ENCODE measurements around the gene ANKHD1. TPM values are rescaled to one million over a fixed set of nuclear protein-coding genes. Genes with fewer than 3 reads are reported as not detected.
"Not testable (repeated sequence)": the region's sequence is repeated elsewhere in the genome, so short reads cannot be mapped to it uniquely, and the experiment has no call there.

ANKHD1 gene
- total RNA-seq, 2 donors from 2014 or later = 118 to 140 TPM

DNA sequence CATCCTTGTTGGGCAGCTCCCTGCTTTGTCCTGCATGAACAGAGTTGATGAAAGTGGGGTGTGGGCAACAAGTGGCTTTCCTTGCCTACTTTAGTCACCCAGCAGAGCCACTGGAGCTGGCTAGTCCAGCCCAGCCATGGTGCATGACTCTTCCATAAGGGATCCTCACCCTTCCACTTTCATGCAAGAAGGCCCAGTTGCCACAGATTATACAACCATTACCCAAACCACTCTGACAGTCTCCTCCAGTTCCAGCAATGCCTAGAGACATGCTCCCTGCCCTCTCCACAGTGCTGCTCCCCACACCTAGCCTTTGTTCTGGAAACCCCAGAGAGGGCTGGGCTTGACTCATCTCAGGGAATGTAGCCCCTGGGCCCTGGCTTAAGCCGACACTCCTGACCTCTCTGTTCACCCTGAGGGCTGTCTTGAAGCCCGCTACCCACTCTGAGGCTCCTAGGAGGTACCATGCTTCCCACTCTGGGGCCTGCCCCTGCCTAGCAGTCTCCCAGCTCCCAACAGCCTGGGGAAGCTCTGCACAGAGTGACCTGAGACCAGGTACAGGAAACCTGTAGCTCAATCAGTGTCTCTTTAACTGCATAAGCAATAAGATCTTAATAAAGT is 166.9 kb downstream of the ANKHD1 start:
- DNase-seq = no peak
- intact Hi-C loops (cut with DNase I, micrococcal nuclease) = no loop called here
- ATAC-seq = no peak

DNA sequence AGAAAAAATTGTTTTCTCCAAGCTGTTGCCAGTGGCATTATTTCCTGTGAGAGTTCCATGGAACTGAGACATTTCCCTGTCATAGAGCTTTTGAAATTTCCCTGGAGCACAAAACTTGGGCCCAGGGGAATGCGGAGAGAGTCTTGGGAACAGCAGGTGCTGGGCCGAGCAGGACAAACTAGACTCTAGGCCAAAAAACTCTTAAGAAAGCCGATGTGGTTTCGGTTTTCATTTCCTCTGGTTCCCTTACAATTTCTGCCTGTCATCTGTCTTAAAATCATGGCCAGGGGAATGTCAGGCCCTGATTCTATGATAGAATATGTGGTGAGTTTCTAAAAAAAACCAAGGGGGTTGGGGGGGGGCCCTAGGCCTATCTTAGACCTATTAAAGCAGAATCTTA is 167.6 kb downstream of the ANKHD1 start:
- intact Hi-C loops (cut with DNase I, micrococcal nuclease) = no loop called here
- ATAC-seq (no peak), DNase-seq (no peak)

DNA sequence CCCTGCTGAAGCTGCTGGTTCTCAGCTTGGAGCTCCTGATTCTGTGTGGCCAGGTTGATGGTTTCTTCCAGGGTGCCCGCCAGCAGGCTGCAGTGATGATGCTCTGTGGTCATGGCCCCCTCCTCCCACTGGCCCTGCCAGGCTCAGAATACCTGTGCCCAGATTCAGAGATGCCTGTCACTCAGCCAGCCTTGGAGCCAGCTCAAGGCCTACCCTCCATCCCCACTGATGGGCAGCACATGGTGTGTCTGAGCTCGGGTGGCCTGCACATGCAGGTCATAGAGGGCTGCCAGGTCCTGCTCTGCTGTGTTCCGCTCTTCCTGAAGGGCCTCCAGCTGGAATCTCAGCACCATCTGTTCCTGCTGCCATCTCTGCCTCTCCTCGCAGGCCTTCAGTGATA is 168.4 kb downstream of the ANKHD1 start:
- ATAC-seq = no peak
- no peak for DNase-seq
- intact Hi-C loops (cut with DNase I, micrococcal nuclease) = loop anchor here (10.0 kb wide), 1 partner anchor 65 kb away; the partner anchor contains the start of genes CD14 (in 2 of the 2) and TMCO6 (in 2 of the 2)

DNA sequence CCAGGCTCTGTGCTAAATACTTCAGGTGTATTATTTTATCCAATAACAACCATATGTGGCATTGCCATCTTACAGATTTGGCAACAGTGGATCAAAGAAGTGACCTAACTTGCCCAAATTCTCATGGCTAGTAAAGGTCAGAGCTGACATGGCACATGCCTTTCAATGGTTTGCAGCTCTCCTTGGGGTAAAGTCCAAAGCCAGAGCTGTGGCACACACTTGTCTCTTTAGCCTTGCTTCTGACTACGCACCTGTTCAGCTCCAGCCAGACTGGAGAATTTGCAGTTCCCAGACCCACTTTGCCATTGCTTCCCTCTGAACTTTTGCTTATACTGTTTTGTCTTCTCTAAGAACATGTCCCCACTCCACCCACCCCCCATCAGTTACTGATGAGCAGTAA is 168.9 kb downstream of the ANKHD1 start:
- DNase-seq (no peak), ATAC-seq (no peak)
- intact Hi-C loops (cut with DNase I, micrococcal nuclease) = loop anchor here (10.0 kb wide), 1 partner anchor 64 kb away; the partner anchor contains the start of genes CD14 (in 2 of the 2) and TMCO6 (in 2 of the 2)

DNA sequence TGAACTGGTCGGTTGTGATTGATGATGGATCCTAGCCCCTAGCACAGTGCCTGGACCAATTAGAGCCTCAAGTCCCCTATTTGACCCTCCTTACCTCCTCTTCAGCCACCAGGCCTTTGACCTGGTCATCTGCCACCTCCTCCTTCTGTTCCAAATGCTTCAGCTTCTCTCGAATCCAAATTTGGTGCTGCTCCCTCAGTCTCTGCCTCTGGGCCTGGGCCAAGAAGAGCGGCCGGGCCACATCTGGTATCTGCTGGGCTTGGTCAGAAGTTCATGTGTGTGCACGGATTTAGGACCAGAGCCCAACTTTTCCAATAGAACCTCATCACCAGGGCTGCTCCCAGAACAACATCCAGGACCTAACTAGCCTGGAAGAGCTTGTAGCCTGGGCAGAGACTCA is 169.5 kb downstream of the ANKHD1 start:
- ATAC-seq (no peak), DNase-seq (no peak)
- intact Hi-C loops (cut with DNase I, micrococcal nuclease) = loop anchor here (10.0 kb wide), 1 partner anchor 64 kb away; the partner anchor contains the start of genes CD14 (in 2 of the 2) and TMCO6 (in 2 of the 2)

DNA sequence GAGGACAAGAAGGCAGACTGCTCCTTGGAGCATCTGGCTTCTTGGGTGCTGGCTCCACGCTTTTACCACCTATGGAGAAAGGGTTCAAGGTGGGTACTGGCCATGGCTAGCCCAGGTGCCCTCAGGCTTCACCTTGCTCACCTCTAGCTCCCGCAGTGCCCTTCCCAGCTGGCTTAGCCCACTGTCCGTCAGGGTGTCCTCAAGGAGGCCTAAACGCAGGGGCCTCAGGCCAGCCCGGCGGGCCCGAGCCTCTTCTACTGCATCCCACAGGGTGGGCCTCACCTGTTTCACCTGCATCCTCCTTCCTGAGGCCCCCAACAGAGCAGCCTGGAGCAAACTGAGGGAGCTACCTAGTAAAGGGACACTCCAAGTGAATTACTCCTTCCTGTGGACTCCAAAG is 172.1 kb downstream of the ANKHD1 start:
- DNase-seq (no peak), ATAC-seq (no peak)
- intact Hi-C loops (cut with DNase I, micrococcal nuclease) = loop anchor here (10.0 kb wide), 1 partner anchor 61 kb away; the partner anchor contains the start of genes CD14 (in 2 of the 2) and TMCO6 (in 2 of the 2)

DNA sequence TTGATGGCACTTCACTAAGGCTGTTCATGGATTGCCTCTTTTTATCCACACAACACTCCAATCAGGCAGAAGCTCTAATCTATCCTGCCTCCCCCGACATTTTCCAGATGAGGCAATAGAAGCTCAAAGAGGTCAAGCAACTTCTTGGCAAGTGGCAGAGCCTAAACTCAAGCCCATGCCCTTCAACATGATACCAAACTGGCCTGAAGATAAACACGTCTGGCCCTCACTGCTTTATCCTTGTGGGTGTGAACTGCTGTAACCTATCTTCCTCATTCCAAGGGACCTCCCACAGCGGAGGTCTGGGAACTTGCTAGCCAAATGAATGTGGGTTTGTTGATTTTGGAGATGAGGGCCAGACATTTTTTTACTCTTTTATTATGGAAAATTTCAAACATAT is 172.5 kb downstream of the ANKHD1 start:
- no peak for DNase-seq

DNA sequence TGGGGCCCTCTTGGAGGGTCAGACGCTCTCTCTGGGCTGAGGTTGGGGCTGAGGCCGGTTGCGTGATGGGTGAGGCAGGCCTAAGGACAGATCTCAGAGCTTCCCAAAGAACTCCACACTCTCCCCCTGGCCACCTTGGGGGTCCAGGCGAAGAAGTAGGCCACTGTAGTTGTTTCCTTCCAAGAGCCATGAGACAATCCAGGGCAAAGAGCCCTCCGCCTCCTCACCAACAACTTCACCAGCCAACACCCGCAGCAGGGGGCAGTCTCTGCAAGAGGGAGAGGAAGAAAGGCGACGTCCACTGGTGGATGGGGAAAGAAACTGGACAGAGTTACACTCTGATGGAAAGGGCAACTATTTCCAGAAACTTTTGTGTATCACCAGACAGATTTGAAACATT is 173.7 kb downstream of the ANKHD1 start:
- peak; percentile 67 to 76 for DNase-seq
- peak; percentile 89 for ATAC-seq
- intact Hi-C loops (cut with DNase I, micrococcal nuclease) = loop anchor here (10.0 kb wide), 1 partner anchor 59 kb away; the partner anchor contains the start of genes CD14 (in 2 of the 2) and TMCO6 (in 2 of the 2)

More for the DNA sequence above, 172.5 kb downstream of the ANKHD1 start:
- peak; percentile 44 for ATAC-seq
- intact Hi-C loops (cut with DNase I, micrococcal nuclease) = loop anchor here (10.0 kb wide), 1 partner anchor 61 kb away; the partner anchor contains the start of genes CD14 (in 2 of the 2) and TMCO6 (in 2 of the 2)

DNA sequence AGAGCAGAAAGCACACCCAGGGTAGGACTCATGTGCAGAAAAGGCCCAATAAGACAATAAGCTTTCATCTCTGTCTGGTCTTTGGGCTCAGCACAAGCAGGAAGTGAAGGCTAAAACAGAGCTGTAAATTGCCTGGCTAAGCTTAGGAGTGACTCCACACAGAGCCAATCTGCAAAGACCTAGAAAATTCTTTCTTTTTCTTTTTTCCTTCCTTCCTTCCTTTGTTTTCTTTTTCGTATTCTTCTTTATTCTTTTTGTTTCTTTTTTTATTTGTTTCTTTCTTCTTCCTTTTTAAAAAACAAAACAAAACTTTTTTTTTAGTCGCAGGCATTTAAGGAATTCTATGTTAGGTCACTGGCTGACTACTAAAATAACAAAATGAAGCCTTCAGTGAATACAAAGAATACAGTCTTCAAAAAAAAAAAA is 175.2 kb downstream of the ANKHD1 start:
- ATAC-seq (peak; percentile 80), DNase-seq (no peak)
- intact Hi-C loops (cut with DNase I, micrococcal nuclease) = loop anchor here (10.0 kb wide), 1 partner anchor 58 kb away; the partner anchor contains the start of genes CD14 (in 2 of the 2) and TMCO6 (in 2 of the 2)

DNA sequence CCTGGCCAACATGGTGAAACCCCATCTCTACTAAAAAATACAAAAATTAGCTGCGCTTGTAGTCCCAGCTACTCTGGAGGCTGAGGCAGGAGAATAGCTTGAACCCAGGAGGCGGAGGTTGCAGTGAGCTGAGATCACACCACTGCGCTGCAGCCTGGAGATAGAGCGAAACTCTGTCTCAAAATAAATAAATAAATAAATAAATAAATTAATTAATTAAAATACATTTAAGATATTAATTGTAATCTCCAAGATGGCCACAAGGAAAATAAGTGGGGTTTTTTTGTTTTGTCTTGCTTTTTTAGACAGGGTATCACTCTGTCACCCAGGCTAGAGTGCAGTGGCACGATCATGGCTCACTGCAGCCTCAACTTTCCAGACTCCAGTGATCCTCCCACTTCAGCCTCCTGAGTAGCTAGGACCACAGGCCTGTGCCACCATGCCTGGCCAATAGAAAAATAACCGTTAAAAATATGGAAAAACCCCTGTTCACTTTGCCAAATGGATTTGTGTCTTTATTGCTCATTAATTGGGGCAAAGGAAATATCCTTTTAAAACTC is 177.6 kb downstream of the ANKHD1 start:
- not testable (repeated sequence) for ATAC-seq

DNA sequence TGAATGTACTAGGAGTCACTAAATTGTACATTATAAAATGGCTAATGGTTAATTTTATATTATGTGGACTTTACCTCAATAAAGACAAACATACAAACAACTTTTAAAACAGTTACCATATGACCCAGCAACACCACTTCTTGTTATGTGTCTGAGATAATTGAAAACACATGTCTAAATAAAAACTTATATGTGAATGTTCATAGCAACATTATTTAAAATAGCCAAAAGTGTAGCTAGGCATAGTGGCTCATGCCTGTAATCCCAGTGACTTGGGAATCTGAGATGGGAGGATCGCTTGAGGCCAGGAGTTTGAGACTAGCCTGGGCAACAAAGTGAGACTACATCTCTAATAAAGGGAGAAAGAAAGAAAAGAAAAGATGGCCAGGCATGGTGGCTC is 185.9 kb downstream of the ANKHD1 start:
- intact Hi-C loops (cut with DNase I, micrococcal nuclease) = no loop called here
- no peak for DNase-seq
- ATAC-seq = peak; percentile 85

More for the DNA sequence above, 177.6 kb downstream of the ANKHD1 start:
- intact Hi-C loops (cut with DNase I, micrococcal nuclease) = loop anchor here (10.0 kb wide), 1 partner anchor 56 kb away; the partner anchor contains the start of genes CD14 (in 2 of the 2) and TMCO6 (in 2 of the 2)
- DNase-seq = not testable (repeated sequence)

DNA sequence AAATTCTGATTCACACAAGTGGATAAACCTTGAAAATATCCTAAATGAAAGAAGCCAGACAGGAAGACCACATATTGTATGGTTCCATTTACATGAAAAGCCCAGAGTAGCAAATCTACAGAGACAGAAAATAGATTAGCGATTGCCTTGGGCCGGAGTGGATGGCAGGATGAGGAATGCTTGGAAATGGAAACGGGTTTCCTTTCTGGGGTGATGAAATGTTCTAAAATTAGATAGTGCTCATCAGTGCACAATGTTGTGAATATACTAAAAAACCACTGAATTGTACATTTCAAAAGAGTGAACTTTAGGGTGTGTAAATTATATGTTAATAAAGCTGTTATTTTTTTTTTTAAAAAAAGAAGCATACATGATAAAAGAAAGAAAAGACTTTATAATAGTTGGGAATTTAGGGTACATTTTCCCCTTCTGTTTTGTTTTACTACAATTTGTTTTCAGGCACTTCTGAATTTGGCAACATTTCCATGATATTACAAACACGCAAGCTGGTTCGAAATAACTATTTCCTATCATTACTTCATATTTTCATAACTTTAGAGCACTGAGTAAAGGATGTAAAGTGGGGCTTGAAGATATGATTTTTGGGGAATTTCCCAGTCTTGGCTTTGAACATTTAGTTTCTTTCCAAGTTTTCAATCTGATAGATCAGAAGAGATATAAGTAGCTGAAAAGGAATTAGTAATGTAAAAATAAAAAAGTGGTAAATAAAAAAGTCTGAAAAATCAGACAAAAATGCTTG is 186.9 kb downstream of the ANKHD1 start:
- DNase-seq = no peak
- ATAC-seq = no peak
- intact Hi-C loops (cut with DNase I, micrococcal nuclease) = no loop called here

Small RNA genes lying within 50 kb of the gene (microRNA-seq; reads per million reads assigned to microRNA genes)
- 0 reads per million in 2 donors for gene MIR6831

Other genes with a start within 250 kb of the ANKHD1 start
- gene CYSTM1, start 226.6 kb upstream of the ANKHD1 start, total RNA-seq = 100 to 1,000 TPM; 162 to 163 TPM
- gene PFDN1, start 98.7 kb upstream of the ANKHD1 start, total RNA-seq = 10 to 100 TPM; 37.2 TPM
- 10 to 100 TPM; 11.4 to 11.9 TPM for gene HBEGF, start 55.2 kb upstream of the ANKHD1 start, total RNA-seq
- gene SLC4A9, start 41.6 kb upstream of the ANKHD1 start, total RNA-seq = under 1 TPM; 0.31 to 0.42 TPM
- 10 to 100 TPM; 27.2 to 32.9 TPM for gene EIF4EBP3, start 145.8 kb downstream of the ANKHD1 start, total RNA-seq
- 10 to 100 TPM; 25.1 to 39.0 TPM for gene SRA1, start 155.6 kb downstream of the ANKHD1 start, total RNA-seq
- 10 to 100 TPM; 19.6 to 26.5 TPM for gene APBB3, start 162.8 kb downstream of the ANKHD1 start, total RNA-seq
- gene SLC35A4, start 163.0 kb downstream of the ANKHD1 start, total RNA-seq = 100 to 1,000 TPM in 1 of 2 donors, 10 to 100 TPM in 1; 89.7 to 121 TPM
- gene CD14, start 231.3 kb downstream of the ANKHD1 start, total RNA-seq = 10 to 100 TPM; 35.5 to 65.7 TPM
- gene TMCO6, start 237.6 kb downstream of the ANKHD1 start, total RNA-seq = 10 to 100 TPM; 11.4 to 16.1 TPM
- 10 to 100 TPM; 88.1 to 89.3 TPM for gene NDUFA2, start 245.8 kb downstream of the ANKHD1 start, total RNA-seq
- gene IK, start 246.0 kb downstream of the ANKHD1 start, total RNA-seq = 10 to 100 TPM; 60.4 to 77.4 TPM

All from left colon (tissue), 2 donors.